H1 (cell line): ENCODE data around the gene CACNG4. TPM values are rescaled to one million over a fixed set of nuclear protein-coding genes. Genes with fewer than 3 reads are reported as not detected.

Experiments
- CTCF ChIA-PET: fragments of 300-600 bp; sonication (Branson Sonifier 250); formaldehyde crosslinking; loops from one replicate; lab custom pipeline; 2021; ENCODE audit not compliant: partially characterized antibody; lab: Charles Lee
- POLR2A ChIA-PET: fragments of 300-600 bp; sonication (Branson Sonifier 250); formaldehyde crosslinking; loops from one replicate; lab custom pipeline; 2021; ENCODE audit warnings: inconsistent platforms; ENCODE audit not compliant: partially characterized antibody; lab: Charles Lee
- DNase-seq, 2 experiments: peaks; one replicate each; pipeline versions ENCODE4 v3.0.0 to v3.0.0-alpha.2; 2010 to 2022; ENCODE audit warnings: low spot score in 2 of 2, low read depth in 1 of 2, mixed read lengths in 1 of 2
- FAIRE-seq: peaks from 2 replicates; lab custom pipeline; 2011; peaks lifted over from hg19 to GRCh38; lab: Jason Lieb, UNC
- H2AFZ ChIP-seq: 2 replicates; pipeline ENCODE4 v1.8.1; 2012; ENCODE audit warnings: low read length, inconsistent platforms
- H2AK5ac ChIP-seq: 2 replicates; pipeline ENCODE4 v1.6.1; 2013; ENCODE audit warnings: low read depth, low read length
- H2BK120ac ChIP-seq: replicated peaks from 2 replicates; pipeline ENCODE3; 2013; ENCODE audit warnings: low read depth, low read length, inconsistent platforms
- H2BK12ac ChIP-seq: 2 replicates; pipeline ENCODE4 v1.6.1; 2013; ENCODE audit warnings: low read depth, low read length
- H2BK15ac ChIP-seq: 2 replicates; pipeline ENCODE4 v1.6.1; 2013; ENCODE audit warnings: low read length
- H2BK20ac ChIP-seq: 2 replicates; pipeline ENCODE4 v1.6.1; 2013; ENCODE audit warnings: low read length
- H2BK5ac ChIP-seq: 2 replicates; pipeline ENCODE4 v1.6.1; 2013; ENCODE audit warnings: low read depth, low read length
- H3K14ac ChIP-seq: 2 replicates; pipeline ENCODE4 v1.6.1; 2013; ENCODE audit warnings: inconsistent platforms; ENCODE audit not compliant: insufficient read length
- H3K18ac ChIP-seq: 2 replicates; pipeline ENCODE4 v1.6.1; 2013; ENCODE audit warnings: low read length; ENCODE audit errors: extremely low read depth
- H3K23ac ChIP-seq: 2 replicates; pipeline ENCODE4 v1.6.1; 2013; ENCODE audit warnings: inconsistent platforms; ENCODE audit not compliant: insufficient read length
- H3K23me2 ChIP-seq: 2 replicates; pipeline ENCODE4 v1.6.1; 2013; ENCODE audit warnings: low read depth, low read length
- H3K27ac ChIP-seq: 2 replicates; pipeline ENCODE4 v1.6.1; 2011; ENCODE audit warnings: low read depth, low read length, inconsistent platforms
- H3K27me3 ChIP-seq, 4 experiments: replicated peaks in 1 of 4; 1 replicate in 1 of 4; 2 replicates in 3 of 4; pipeline versions ENCODE4 v1.6.1 to v1.8.1; 2011 to 2013; ENCODE audit warnings: low read length in 3 of 4, mild to moderate bottlenecking in 3 of 4, inconsistent platforms in 2 of 4, mixed read lengths in 2 of 4, moderate library complexity in 1 of 4; ENCODE audit not compliant: control insufficient read depth in 3 of 4, insufficient read depth in 3 of 4; ENCODE audit errors: extremely low read depth in 1 of 4
- H3K36me3 ChIP-seq, 4 experiments: 2 replicates each; pipeline versions ENCODE4 v1.6.1 to v1.8.1; 2011 to 2013; ENCODE audit warnings: mild to moderate bottlenecking in 4 of 4, low read length in 3 of 4, moderate library complexity in 2 of 4, control low read depth in 1 of 4, inconsistent platforms in 1 of 4; ENCODE audit not compliant: insufficient read depth in 4 of 4, control insufficient read depth in 2 of 4
- H3K4ac ChIP-seq: replicated peaks from 2 replicates; pipeline ENCODE3; 2013; ENCODE audit warnings: low read length, low read depth, mixed read lengths, inconsistent platforms; ENCODE audit not compliant: insufficient read length
- H3K4me1 ChIP-seq, 4 experiments: replicated peaks in 1 of 4; 1 replicate in 1 of 4; 2 replicates in 3 of 4; pipeline versions ENCODE4 v1.6.1 to v1.8.1; 2011 to 2013; ENCODE audit warnings: low read length in 3 of 4, inconsistent platforms in 2 of 4, mixed read lengths in 1 of 4; ENCODE audit not compliant: insufficient read depth in 4 of 4, control insufficient read depth in 3 of 4
- H3K4me2 ChIP-seq, 2 experiments: 2 replicates each; pipeline versions ENCODE4 v1.6.1 to v1.8.1; 2011 to 2013; ENCODE audit warnings: low read depth in 2 of 2, low read length in 2 of 2, control low read depth in 1 of 2, inconsistent platforms in 1 of 2, mild to moderate bottlenecking in 1 of 2; ENCODE audit not compliant: insufficient read depth in 1 of 2
- H3K4me3 ChIP-seq, 4 experiments: fragments of 200-600, 300-600 bp in 1 of 4; sonication (generic), shearing (Covaris generic), sonication (Bioruptor Twin) in 1 of 4; 2 replicates each; pipeline versions ENCODE4 v1.5.1 to v1.8.1; 2011 to 2016; ENCODE audit warnings: low read length in 4 of 4, low read depth in 3 of 4, control low read depth in 2 of 4, inconsistent platforms in 2 of 4, mild to moderate bottlenecking in 2 of 4, mixed read lengths in 1 of 4, moderate library complexity in 1 of 4; ENCODE audit not compliant: insufficient read depth in 2 of 4; ENCODE audit errors: extremely low read depth in 1 of 4
- H3K56ac ChIP-seq: replicated peaks from 2 replicates; pipeline ENCODE3; 2013; ENCODE audit warnings: low read depth, mild to moderate bottlenecking, mixed read lengths, low read length, inconsistent platforms; ENCODE audit not compliant: insufficient read length
- H3K79me1 ChIP-seq: 2 replicates; pipeline ENCODE4 v1.6.1; 2013; ENCODE audit warnings: low read depth, low read length, control low read depth
- H3K79me2 ChIP-seq, 2 experiments: 2 replicates each; pipeline versions ENCODE4 v1.6.1 to v1.8.1; 2012 to 2013; ENCODE audit warnings: low read length in 2 of 2, mild to moderate bottlenecking in 2 of 2, inconsistent platforms in 1 of 2; ENCODE audit not compliant: insufficient read depth in 2 of 2, control insufficient read depth in 1 of 2
- H3K9ac ChIP-seq, 4 experiments: replicated peaks in 1 of 4; 1 replicate in 1 of 4; 2 replicates in 3 of 4; pipeline versions ENCODE4 v1.6.1 to v1.8.1; 2011 to 2013; ENCODE audit warnings: low read depth in 3 of 4, low read length in 3 of 4, control low read depth in 2 of 4, mild to moderate bottlenecking in 2 of 4, moderate library complexity in 2 of 4, inconsistent platforms in 1 of 4; ENCODE audit errors: extremely low read depth in 1 of 4
- H3K9me3 ChIP-seq, 2 experiments: 2 replicates each; pipeline versions ENCODE4 v1.6.1 to v1.8.1; 2012 to 2013; ENCODE audit warnings: mild to moderate bottlenecking in 2 of 2, moderate library complexity in 2 of 2, control low read depth in 1 of 2, inconsistent platforms in 1 of 2, low read depth in 1 of 2, low read length in 1 of 2, mixed read lengths in 1 of 2; ENCODE audit not compliant: insufficient read depth in 2 of 2
- H4K20me1 ChIP-seq, 2 experiments: replicated peaks in 1 of 2; 2 replicates each; pipeline versions ENCODE3 to v1.8.1; 2011 to 2013; ENCODE audit warnings: inconsistent platforms in 2 of 2, low read length in 2 of 2, mild to moderate bottlenecking in 1 of 2; ENCODE audit not compliant: insufficient read depth in 2 of 2, control insufficient read depth in 1 of 2
- H4K5ac ChIP-seq: 2 replicates; pipeline ENCODE4 v1.6.1; 2013; ENCODE audit warnings: low read length, low read depth, mixed read lengths, inconsistent platforms; ENCODE audit not compliant: insufficient read length
- H4K8ac ChIP-seq: 2 replicates; pipeline ENCODE4 v1.8.0; 2013; ENCODE audit warnings: mild to moderate bottlenecking, moderate library complexity, low read length, inconsistent platforms; ENCODE audit not compliant: insufficient read depth; ENCODE audit errors: extremely low read depth
- H4K91ac ChIP-seq: replicated peaks from 2 replicates; pipeline ENCODE3; 2013; ENCODE audit warnings: low read length, mixed read lengths, inconsistent platforms; ENCODE audit not compliant: insufficient read length
- E2F6 ChIP-seq: IDR thresholded peaks from 2 replicates; pipeline ENCODE4 v1.6.1; 2012; ENCODE audit warnings: inconsistent platforms
- MAX ChIP-seq: IDR thresholded peaks from 2 replicates; pipeline ENCODE4 v1.6.1; 2012; ENCODE audit warnings: inconsistent platforms
- POLR2A ChIP-seq, 2 experiments: IDR thresholded peaks; 1 replicate in 1 of 2; 2 replicates in 1 of 2; pipeline ENCODE4 v1.6.1; 2011; ENCODE audit warnings: low read depth in 2 of 2, low read length in 2 of 2, mild to moderate bottlenecking in 2 of 2; ENCODE audit errors: control extremely low read depth in 1 of 2
- RNF2 ChIP-seq: fragments of 200-900, 300-1000 bp; sonication (generic); IDR thresholded peaks from 2 replicates; pipeline ENCODE4 v1.7.1; 2016; ENCODE audit warnings: borderline replicate concordance, low read depth, mild to moderate bottlenecking, antibody characterized with exemption, low read length; ENCODE audit not compliant: poor library complexity, severe bottlenecking; ENCODE audit errors: missing control alignments
- WGBS, 2 experiments: shearing (Covaris generic) in 1 of 2; methylation state at CpG; one replicate each; pipeline versions ENCODE4 v1.1.6 to v1.1.7; 2013 to 2015; ENCODE audit warnings: low lambda C conversion rate in 2 of 2, mixed read lengths in 2 of 2, inconsistent platforms in 1 of 2, low coverage in 1 of 2, missing lambda C conversion rate in 1 of 2; ENCODE audit not compliant: insufficient replicate concordance in 2 of 2, insufficient coverage in 1 of 2, insufficient read length in 1 of 2; ENCODE audit errors: extremely low coverage in 1 of 2, missing lambda C conversion rate in 1 of 2; 5-methylcytosine and 5-hydroxymethylcytosine counted together
- polyA plus RNA-seq, 7 experiments: library from polyadenylated mRNA; depleted of rRNA in 3 of 7; stranded (reverse) in 5 of 7; unstranded in 2 of 7; fragments of >200 nt in 5 of 7; fragments of 200-250 nt in 2 of 7; gene quantifications; 1 replicate in 5 of 7; 2 replicates in 1 of 7; 4 replicates in 1 of 7; pipeline versions ENCODE4 v1.2.1 to v1.2.3, GENCODE V29; 2011 to 2013; ENCODE audit warnings: missing spikeins in 2 of 7, mixed read lengths in 2 of 7
- total RNA-seq: library from RNA; stranded (reverse); fragmentation: NEBNext Ultra II Directional; extraction: Animal tissue kit (Norgen Biotek cat#: 25700); gene quantifications from 2 replicates; pipeline ENCODE4 v1.2.1, GENCODE V29; 2021

The CACNG4 gene
- total and polyA plus RNA-seq, 2 of the 8 experiments (the other 6 are each of a cell fraction or from before 2014, with no cell fraction given), result 3.6 to 5.6 TPM

- POLR2A ChIA-PET, result interaction anchor here (2.1 kb wide), 1 partner anchor 13 kb away, joined by 5 read pairs; the partner anchor contains the start of gene CACNG4
Measured at GRCh38 chr17:66976781-66977201, 12.3 kb downstream of the CACNG4 start.

More at GRCh38 chr17:66976781-66977201, 12.3 kb downstream of the CACNG4 start:
- no peaks in the 10 kb centered on the region for H4K20me1 ChIP-seq
- no peaks in the 10 kb centered on the region for H3K79me2 ChIP-seq
- H3K56ac ChIP-seq, result no peak overlapping the region
- no peak overlapping the region; the same call in 1 of the 2 replicates for H2BK20ac ChIP-seq
- no peak overlapping the region for H3K4me2 ChIP-seq
- H4K5ac ChIP-seq, result no peak overlapping the region
- H3K27me3 ChIP-seq, result no peaks in the 10 kb centered on the region
- FAIRE-seq (no peak), DNase-seq (no peak)
- no peak overlapping the region for H3K18ac ChIP-seq
- WGBS, 2 experiments, result 72% methylated on average over 11 of the region's 11 CpGs; no CpG with 5 or more reads in 1 of the 2 experiments
- H3K14ac ChIP-seq, result no peak overlapping the region
- CTCF ChIA-PET, result interaction anchor here (1.4 to 2.4 kb wide), 5 partner anchors 11 to 263 kb away, joined by 3 to 9 read pairs (median 8); no protein-coding TSS in a partner anchor
- H2BK5ac ChIP-seq, result no peak overlapping the region
- H3K79me1 ChIP-seq, result no peaks in the 10 kb centered on the region
- H3K23me2 ChIP-seq, result no peaks in the 10 kb centered on the region; the same call in 1 of the 2 replicates
- H3K9me3 ChIP-seq, result no peaks in the 10 kb centered on the region
- H4K8ac ChIP-seq, result no peak overlapping the region
- H4K91ac ChIP-seq, result no peak overlapping the region
- H3K4ac ChIP-seq, result no peak overlapping the region
- H3K4me3 ChIP-seq, result no peak overlapping the region
- no peak overlapping the region for H3K9ac ChIP-seq
- H2BK12ac ChIP-seq, result no peak overlapping the region
- H3K27ac ChIP-seq, result no peak overlapping the region
- no peak overlapping the region for H2AK5ac ChIP-seq
- TF ChIP-seq POLR2A (IDR thresholded peaks at IDR 0.05; ENCODE audit: control extremely low read depth in 1 of 2, low read depth in 2 of 2, low read length in 2 of 2) (no peak), E2F6 (peak; percentile 93), RNF2 (no peak), MAX (peak; percentile 62)
- no peak overlapping the region for H2AFZ ChIP-seq
- no peak overlapping the region for H3K23ac ChIP-seq
- H3K4me1 ChIP-seq, result peaks cover 0 to 2% (median 1%) of the 10 kb centered on the region in 4 experiments; a peak in 2 of 7 replicates
- H2BK15ac ChIP-seq, result no peak overlapping the region
- no peak overlapping the region for H2BK120ac ChIP-seq
- no peaks in the 10 kb centered on the region for H3K36me3 ChIP-seq
